Neural progenitor cell (in vitro differentiated cells): Measurements from ENCODE around the gene RTKN. TPM values are rescaled to one million over a fixed set of nuclear protein-coding genes. Genes with fewer than 3 reads are reported as not detected.
"Not testable (repeated sequence)": the region's sequence is repeated elsewhere in the genome, so short reads cannot be mapped to it uniquely, and the experiment has no call there.

ENCODE experiments used
- DNase-seq: peaks from one replicate; pipeline ENCODE4 v3.0.0-alpha.2; 2016; ENCODE audit warnings: low spot score
- H2AFZ ChIP-seq: fragments of 200-600 bp; sonication (generic); replicated peaks from 2 replicates; pipeline ENCODE4 v1.6.1; 2016; ENCODE audit warnings: antibody characterized with exemption
- H3F3A ChIP-seq: fragments of 200-600 bp; sonication (generic); 2 replicates; pipeline ENCODE4 v1.6.1; 2016; ENCODE audit warnings: antibody characterized with exemption, low read depth
- H3K27ac ChIP-seq: fragments of 200-600 bp; sonication (generic); 2 replicates; pipeline ENCODE4 v1.5.1; 2016; ENCODE audit warnings: mild to moderate bottlenecking
- H3K27me3 ChIP-seq: fragments of 200-600 bp; sonication (generic); 2 replicates; pipeline ENCODE4 v1.6.1; 2016; ENCODE audit warnings: mild to moderate bottlenecking, moderate library complexity
- H3K36me3 ChIP-seq: fragments of 200-600 bp; sonication (generic); 2 replicates; pipeline ENCODE4 v1.5.1; 2016
- H3K4me1 ChIP-seq: fragments of 200-600 bp; sonication (generic); 2 replicates; pipeline ENCODE4 v1.6.1; 2016; ENCODE audit warnings: mixed run types
- H3K4me2 ChIP-seq: fragments of 200-600 bp; sonication (generic); 2 replicates; pipeline ENCODE4 v1.6.1; 2016
- H3K4me3 ChIP-seq: fragments of 200-600 bp; sonication (generic); 2 replicates; pipeline ENCODE4 v1.5.1; 2016
- H3K79me2 ChIP-seq: fragments of 200-600 bp; sonication (generic); 2 replicates; pipeline ENCODE4 v1.6.1; 2016; ENCODE audit warnings: low read depth
- H3K9ac ChIP-seq: fragments of 200-600 bp; sonication (generic); 2 replicates; pipeline ENCODE4 v1.6.1; 2016
- H3K9me3 ChIP-seq: fragments of 200-600 bp; sonication (generic); 2 replicates; pipeline ENCODE4 v1.5.1; 2016; ENCODE audit warnings: low read depth
- H4K20me1 ChIP-seq: fragments of 200-600 bp; sonication (generic); 2 replicates; pipeline ENCODE4 v1.6.1; 2016; ENCODE audit warnings: low read depth
- H3K27ac Mint-ChIP-seq: 3 replicates; pipeline ENCODE4 v1.8.0; 2021; ENCODE audit warnings: mixed read lengths
- H3K27me3 Mint-ChIP-seq: 2 replicates; pipeline ENCODE4 v1.8.0; 2022; ENCODE audit warnings: low read depth, mild to moderate bottlenecking, inconsistent platforms, moderate library complexity, mixed read lengths; ENCODE audit not compliant: insufficient read depth
- H3K36me3 Mint-ChIP-seq: 3 replicates; pipeline ENCODE4 v1.8.0; 2021; ENCODE audit warnings: mixed read lengths
- H3K4me1 Mint-ChIP-seq: 3 replicates; pipeline ENCODE4 v1.8.0; 2021; ENCODE audit warnings: mixed read lengths
- H3K4me3 Mint-ChIP-seq: 3 replicates; pipeline ENCODE4 v1.8.0; 2021; ENCODE audit warnings: mild to moderate bottlenecking, moderate library complexity, mixed read lengths
- H3K9me3 Mint-ChIP-seq: 3 replicates; pipeline ENCODE4 v1.8.0; 2020; ENCODE audit warnings: mixed read lengths
- EZH2 ChIP-seq: fragments of 200-600 bp; sonication (generic); IDR thresholded peaks from 2 replicates; pipeline ENCODE4 v1.6.1; 2017; ENCODE audit warnings: antibody characterized with exemption, mild to moderate bottlenecking, moderate library complexity
- EZH2phosphoT487 ChIP-seq: fragments of 200-600 bp; sonication (generic); IDR thresholded peaks from 2 replicates; pipeline ENCODE4 v1.6.1; 2017; ENCODE audit warnings: antibody characterized with exemption
- total RNA-seq: library from RNA; depleted of rRNA; stranded (reverse); fragments of >200 nt; gene quantifications from 2 replicates; pipeline ENCODE4 v1.2.3, GENCODE V29; 2015; ENCODE audit warnings: low replicate concordance
- TF ChIP-seq, protein P1 (sequence below): fragments of 200-600 bp; sonication (generic); IDR thresholded peaks from 2 replicates; pipeline ENCODE4 v1.5.1; 2017; ENCODE audit warnings: antibody characterized with exemption, mild to moderate bottlenecking

RTKN gene
- total RNA-seq, 1 donor from 2014 or later, result 11.4 TPM

DNA sequence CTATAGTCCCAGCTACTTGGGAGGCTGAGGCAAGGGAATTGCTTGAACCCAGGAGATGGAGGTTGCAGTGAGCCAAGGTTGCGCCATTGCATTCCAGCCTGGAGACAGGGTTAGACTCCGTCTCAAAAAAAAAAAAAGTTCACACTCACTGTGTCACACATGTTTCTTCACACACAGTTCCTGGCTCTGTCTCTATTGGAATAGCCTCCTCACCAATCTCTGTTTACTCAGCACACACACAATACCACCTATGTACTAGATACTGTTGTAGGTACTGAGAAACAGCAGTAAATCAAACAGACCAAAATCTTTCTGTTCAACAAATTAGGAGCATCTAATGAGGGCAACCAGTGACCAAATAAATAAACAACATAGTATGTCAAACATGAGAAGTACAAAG, 44.4 kb upstream of the RTKN start:
- Histone ChIP-seq H3K27me3 (no peaks in the 10 kb centered on the region), H3K4me2 (no peak overlapping the region), H3K27ac (no peak overlapping the region), H3K4me3 (no peak overlapping the region), H3K4me1 (peaks cover 4% of the 10 kb centered on the region), H3K79me2 (peaks cover 21% of the 10 kb centered on the region), H3F3A (no peaks in the 10 kb centered on the region), H2AFZ (no peak overlapping the region), H3K9ac (no peak overlapping the region), H3K36me3 (no peaks in the 10 kb centered on the region), H3K9me3 (no peaks in the 10 kb centered on the region), H4K20me1 (peaks cover 16% of the 10 kb centered on the region)
- H3K9me3 Mint-ChIP-seq, result no peaks in the 10 kb centered on the region
- TF ChIP-seq, protein P1, sequence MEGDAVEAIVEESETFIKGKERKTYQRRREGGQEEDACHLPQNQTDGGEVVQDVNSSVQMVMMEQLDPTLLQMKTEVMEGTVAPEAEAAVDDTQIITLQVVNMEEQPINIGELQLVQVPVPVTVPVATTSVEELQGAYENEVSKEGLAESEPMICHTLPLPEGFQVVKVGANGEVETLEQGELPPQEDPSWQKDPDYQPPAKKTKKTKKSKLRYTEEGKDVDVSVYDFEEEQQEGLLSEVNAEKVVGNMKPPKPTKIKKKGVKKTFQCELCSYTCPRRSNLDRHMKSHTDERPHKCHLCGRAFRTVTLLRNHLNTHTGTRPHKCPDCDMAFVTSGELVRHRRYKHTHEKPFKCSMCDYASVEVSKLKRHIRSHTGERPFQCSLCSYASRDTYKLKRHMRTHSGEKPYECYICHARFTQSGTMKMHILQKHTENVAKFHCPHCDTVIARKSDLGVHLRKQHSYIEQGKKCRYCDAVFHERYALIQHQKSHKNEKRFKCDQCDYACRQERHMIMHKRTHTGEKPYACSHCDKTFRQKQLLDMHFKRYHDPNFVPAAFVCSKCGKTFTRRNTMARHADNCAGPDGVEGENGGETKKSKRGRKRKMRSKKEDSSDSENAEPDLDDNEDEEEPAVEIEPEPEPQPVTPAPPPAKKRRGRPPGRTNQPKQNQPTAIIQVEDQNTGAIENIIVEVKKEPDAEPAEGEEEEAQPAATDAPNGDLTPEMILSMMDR, result no peak
- no peak for TF ChIP-seq EZH2
- TF ChIP-seq EZH2phosphoT487, result no peak
- peaks cover 9% of the 10 kb centered on the region for H3K4me1 Mint-ChIP-seq
- no peak overlapping the region for H3K27ac Mint-ChIP-seq
- no peaks in the 10 kb centered on the region for H3K27me3 Mint-ChIP-seq
- no peak for DNase-seq
- peaks cover 17% of the 10 kb centered on the region for H3K36me3 Mint-ChIP-seq
- H3K4me3 Mint-ChIP-seq, result no peak overlapping the region

DNA sequence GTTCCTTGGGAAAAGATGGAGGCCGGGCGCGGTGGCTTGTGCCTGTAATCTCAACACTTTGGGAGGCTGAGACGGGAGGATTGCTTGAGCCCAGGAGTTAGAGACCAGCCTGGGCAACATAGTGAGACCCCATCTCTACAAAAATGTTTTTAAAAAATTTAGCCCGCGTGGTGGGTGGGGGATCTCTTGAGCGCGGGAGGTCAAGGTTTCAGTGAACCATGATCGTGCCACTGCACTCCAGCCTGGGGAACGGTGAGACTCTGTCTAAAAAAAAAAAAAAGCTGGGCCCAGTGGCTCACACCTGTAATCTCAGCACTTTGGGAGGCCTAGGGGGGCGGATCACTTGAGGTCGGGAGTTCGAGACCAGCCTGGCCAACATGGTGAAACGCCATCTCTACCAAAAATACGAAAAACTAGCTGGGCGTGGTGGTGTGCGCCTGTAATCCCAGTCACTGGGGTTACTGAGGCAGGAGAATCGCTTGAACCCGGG, 42.0 kb upstream of the RTKN start:
- Mint-ChIP-seq H3K27ac (peak overlapping the region; percentile 27), H3K36me3 (peaks cover 10% of the 10 kb centered on the region), H3K4me3 (peak overlapping the region; percentile 100), H3K4me1 (peaks cover 21% of the 10 kb centered on the region)
- H3K4me3 ChIP-seq, result peak overlapping the region; percentile 81
- peaks cover 23% of the 10 kb centered on the region for H4K20me1 ChIP-seq
- H3K27ac ChIP-seq, H3K36me3 ChIP-seq, H3K27me3 Mint-ChIP-seq, H3K4me1 ChIP-seq, H3K9me3 Mint-ChIP-seq, DNase-seq, H3K9me3 ChIP-seq, H3F3A ChIP-seq, H3K27me3 ChIP-seq, H3K9ac ChIP-seq: not testable (repeated sequence)
- H3K79me2 ChIP-seq, result peaks cover 33% of the 10 kb centered on the region
- H3K4me2 ChIP-seq, result peak overlapping the region; percentile 97
- peak overlapping the region; percentile 84 for H2AFZ ChIP-seq

DNA sequence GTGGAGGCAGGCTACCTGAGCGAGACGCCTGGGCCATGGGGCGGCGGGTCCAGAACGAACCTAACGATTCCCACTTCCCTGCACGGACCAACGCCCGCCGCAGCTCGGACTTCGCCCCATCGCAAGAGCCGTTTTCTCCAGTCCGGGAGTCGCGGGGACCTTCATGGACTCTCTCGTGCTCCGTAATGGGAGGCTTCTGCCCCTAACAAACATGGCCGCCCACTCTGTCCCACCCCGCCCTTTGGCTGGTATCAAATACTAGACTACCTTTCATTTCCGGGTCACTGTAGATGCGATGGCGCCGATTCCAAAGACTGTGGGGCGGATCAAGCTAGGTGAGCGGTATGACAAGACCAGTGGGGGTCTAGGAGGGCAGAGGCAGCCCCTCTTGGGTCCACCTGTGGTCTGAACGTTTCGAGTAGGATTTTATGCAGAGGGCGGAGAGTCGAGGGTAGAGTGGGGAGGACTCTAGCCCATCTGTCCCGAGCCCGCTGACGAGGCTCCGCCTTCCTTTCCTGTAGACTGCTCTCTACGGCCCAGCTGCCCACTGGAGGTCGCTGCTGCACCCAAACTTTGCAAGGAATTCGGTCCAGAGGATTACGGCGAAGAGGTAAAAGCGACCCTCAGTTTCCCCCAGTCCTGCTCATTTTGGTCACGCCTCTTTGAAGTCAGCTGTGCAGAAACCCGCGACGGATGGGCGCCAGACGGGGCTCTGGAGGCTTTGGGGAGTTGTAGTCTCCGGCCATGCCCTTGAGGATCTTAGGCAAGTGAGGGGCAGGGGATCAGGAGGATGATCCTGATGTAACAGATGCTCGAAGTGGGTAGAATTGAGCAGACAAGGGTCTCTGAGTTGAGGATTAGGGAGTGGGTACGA, 41.3 kb upstream of the RTKN start, which contains the start of the genes CCDC142 and TTC31:
Gene CCDC142, minus strand, starts transcription at position 198 of the 874 bp plus-strand sequence. Its CDS starts 161 bp downstream, at position 37.
Gene TTC31, plus strand, starts transcription at position 281 of the 874 bp plus-strand sequence. Its CDS starts 15 bp downstream, at position 296.
- H3K79me2 ChIP-seq, result peaks cover 33% of the 10 kb centered on the region
- peak within 1 kb of the TSS; percentile 81 for H3K4me3 ChIP-seq
- H3K4me1 Mint-ChIP-seq, result peaks cover 21% of the 10 kb centered on the region
- no peaks in the 10 kb centered on the region for H3K9me3 Mint-ChIP-seq
- H3K27me3 ChIP-seq, result no peaks in the 10 kb centered on the region
- H3K36me3 ChIP-seq, result no peaks in the 10 kb centered on the region
- peaks cover 8% of the 10 kb centered on the region for H3K4me1 ChIP-seq
- H4K20me1 ChIP-seq, result peaks cover 22% of the 10 kb centered on the region
- H3K4me2 ChIP-seq, result peak within 1 kb of the TSS; percentile 97
- TF ChIP-seq, protein P1, result peak; percentile 93
- no peak for TF ChIP-seq EZH2
- peak within 1 kb of the TSS; percentile 100 for H3K4me3 Mint-ChIP-seq
- no peaks in the 10 kb centered on the region for H3K9me3 ChIP-seq
- peaks cover 3% of the 10 kb centered on the region for H3K27me3 Mint-ChIP-seq
- H2AFZ ChIP-seq, result peak within 1 kb of the TSS; percentile 87
- no peaks in the 10 kb centered on the region for H3F3A ChIP-seq
- peak within 1 kb of the TSS; percentile 60 for H3K9ac ChIP-seq
- H3K27ac Mint-ChIP-seq, result peak within 1 kb of the TSS; percentile 99
- H3K27ac ChIP-seq, result no peak within 1 kb of the TSS
- peak; percentile 97 for DNase-seq
- H3K36me3 Mint-ChIP-seq, result peaks cover 10% of the 10 kb centered on the region
